Spleen (tissue), 7 donors: Measurements from ENCODE around the gene ZNF772.

ENCODE experiments used
- POLR2A ChIP-seq, 3 donors: fragments of 450-650 bp; IDR thresholded peaks; one replicate each; pipeline ENCODE4 v1.5.1; 2017; ENCODE audit warnings: antibody characterized with exemption in 3 of 3, mild to moderate bottlenecking in 1 of 3
- TF ChIP-seq, protein P1 (sequence below), 11 experiments: fragments of 200-600 bp in 7 of 11; fragments of 450-650 bp in 4 of 11; sonication (generic) in 4 of 11; IDR thresholded peaks in 8 of 11; conservative IDR thresholded peaks in 3 of 11; 1 replicate in 7 of 11; 2 replicates in 4 of 11; pipeline versions ENCODE4 v1.4.0 to v1.8.0; 2016 to 2021; ENCODE audit warnings: antibody characterized with exemption in 11 of 11, inconsistent platforms in 4 of 11, mild to moderate bottlenecking in 1 of 11
- donor health status: DM: no; HTN: no; CAD: no; lungs with moderate emphysema.
- donor health status: DM: no; HTN: no; CAD: no.
- donor health status: DM: no; HTN: no; CAD: no.

DNA sequence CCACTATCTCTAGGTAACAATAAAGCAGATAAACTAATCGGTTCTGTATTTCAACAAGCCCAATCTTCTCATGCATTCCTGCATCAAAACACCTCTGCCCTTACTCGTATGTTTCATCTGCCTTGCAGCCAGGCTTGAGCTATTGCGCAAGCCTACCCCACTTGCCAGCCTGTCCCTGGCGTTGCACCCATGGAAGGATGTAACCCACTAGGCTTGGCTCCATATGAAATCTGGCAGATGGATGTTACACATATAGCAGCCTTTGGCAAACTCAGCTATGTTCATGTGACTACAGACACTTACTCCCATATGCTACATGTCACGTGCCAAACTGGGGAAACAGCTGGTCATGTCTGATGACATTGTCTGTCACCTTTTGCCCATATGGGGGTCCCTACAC lies 37.9 kb upstream of the ZNF772 start:
- TF ChIP-seq, protein P1, sequence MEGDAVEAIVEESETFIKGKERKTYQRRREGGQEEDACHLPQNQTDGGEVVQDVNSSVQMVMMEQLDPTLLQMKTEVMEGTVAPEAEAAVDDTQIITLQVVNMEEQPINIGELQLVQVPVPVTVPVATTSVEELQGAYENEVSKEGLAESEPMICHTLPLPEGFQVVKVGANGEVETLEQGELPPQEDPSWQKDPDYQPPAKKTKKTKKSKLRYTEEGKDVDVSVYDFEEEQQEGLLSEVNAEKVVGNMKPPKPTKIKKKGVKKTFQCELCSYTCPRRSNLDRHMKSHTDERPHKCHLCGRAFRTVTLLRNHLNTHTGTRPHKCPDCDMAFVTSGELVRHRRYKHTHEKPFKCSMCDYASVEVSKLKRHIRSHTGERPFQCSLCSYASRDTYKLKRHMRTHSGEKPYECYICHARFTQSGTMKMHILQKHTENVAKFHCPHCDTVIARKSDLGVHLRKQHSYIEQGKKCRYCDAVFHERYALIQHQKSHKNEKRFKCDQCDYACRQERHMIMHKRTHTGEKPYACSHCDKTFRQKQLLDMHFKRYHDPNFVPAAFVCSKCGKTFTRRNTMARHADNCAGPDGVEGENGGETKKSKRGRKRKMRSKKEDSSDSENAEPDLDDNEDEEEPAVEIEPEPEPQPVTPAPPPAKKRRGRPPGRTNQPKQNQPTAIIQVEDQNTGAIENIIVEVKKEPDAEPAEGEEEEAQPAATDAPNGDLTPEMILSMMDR (IDR thresholded peaks at IDR 0.05 in 8 of 11, conservative IDR thresholded peaks at IDR 0.05 in 3 of 11), result no peak
- TF ChIP-seq POLR2A (IDR thresholded peaks at IDR 0.05), result no peak
